Measurements from ENCODE around the gene NGF. TPM values are rescaled to one million over a fixed set of nuclear protein-coding genes. Genes with fewer than 3 reads are reported as not detected.

NGF gene
- total and polyA plus RNA-seq, 2 experiments from 2014 or later, result 0.37 to 2.6 TPM

DNA sequence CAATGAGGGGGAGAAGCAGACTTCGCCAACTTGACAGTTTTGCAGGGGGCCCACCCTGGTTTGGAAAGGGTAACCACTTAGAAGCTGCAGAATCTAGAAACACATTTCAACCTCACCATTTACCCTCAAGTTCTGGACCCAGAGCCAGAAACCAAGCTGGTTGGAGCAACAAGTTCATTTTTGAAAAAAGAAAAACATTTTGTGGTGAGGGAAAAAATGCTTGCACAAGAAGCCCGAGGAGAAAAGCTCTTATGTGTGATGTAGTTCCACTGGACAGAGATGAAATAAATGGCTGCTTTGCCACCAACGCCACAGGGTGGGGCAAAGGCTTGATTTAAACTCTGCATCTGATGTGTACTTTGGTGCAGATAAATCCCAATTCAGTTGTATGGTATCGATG is 10.6 kb upstream of the NGF start:
- H3K4me2 ChIP-seq, result no peak overlapping the region
- no peak overlapping the region for H3K4me3 ChIP-seq
- no peaks in the 10 kb centered on the region for H4K20me1 ChIP-seq (ENCODE audit: insufficient read depth, poor library complexity, severe bottlenecking)
- H3K9me2 ChIP-seq (replicated peaks; ENCODE audit: insufficient read depth), result no peaks in the 10 kb centered on the region
- 91% methylated on average over 4 of the region's 4 CpGs for WGBS (ENCODE audit: low lambda C conversion rate, missing lambda C conversion rate)
- H3K36me3 ChIP-seq (replicated peaks; ENCODE audit: insufficient read depth, low read depth), result no peaks in the 10 kb centered on the region
- H3K4me1 ChIP-seq (ENCODE audit: insufficient read depth), result no peaks in the 10 kb centered on the region
- no peak overlapping the region for H2AFZ ChIP-seq
- no peaks in the 10 kb centered on the region for H3K27me3 ChIP-seq
- TF ChIP-seq, protein P1, sequence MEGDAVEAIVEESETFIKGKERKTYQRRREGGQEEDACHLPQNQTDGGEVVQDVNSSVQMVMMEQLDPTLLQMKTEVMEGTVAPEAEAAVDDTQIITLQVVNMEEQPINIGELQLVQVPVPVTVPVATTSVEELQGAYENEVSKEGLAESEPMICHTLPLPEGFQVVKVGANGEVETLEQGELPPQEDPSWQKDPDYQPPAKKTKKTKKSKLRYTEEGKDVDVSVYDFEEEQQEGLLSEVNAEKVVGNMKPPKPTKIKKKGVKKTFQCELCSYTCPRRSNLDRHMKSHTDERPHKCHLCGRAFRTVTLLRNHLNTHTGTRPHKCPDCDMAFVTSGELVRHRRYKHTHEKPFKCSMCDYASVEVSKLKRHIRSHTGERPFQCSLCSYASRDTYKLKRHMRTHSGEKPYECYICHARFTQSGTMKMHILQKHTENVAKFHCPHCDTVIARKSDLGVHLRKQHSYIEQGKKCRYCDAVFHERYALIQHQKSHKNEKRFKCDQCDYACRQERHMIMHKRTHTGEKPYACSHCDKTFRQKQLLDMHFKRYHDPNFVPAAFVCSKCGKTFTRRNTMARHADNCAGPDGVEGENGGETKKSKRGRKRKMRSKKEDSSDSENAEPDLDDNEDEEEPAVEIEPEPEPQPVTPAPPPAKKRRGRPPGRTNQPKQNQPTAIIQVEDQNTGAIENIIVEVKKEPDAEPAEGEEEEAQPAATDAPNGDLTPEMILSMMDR (IDR thresholded peaks at IDR 0.05; ENCODE audit: poor library complexity), result no peak
- no peak for DNase-seq (ENCODE audit: low spot score)
- no peak overlapping the region for H3K27ac ChIP-seq
- no peaks in the 10 kb centered on the region for H3K79me2 ChIP-seq
- H3K9me3 ChIP-seq (ENCODE audit: low read depth), result no peaks in the 10 kb centered on the region

DNA sequence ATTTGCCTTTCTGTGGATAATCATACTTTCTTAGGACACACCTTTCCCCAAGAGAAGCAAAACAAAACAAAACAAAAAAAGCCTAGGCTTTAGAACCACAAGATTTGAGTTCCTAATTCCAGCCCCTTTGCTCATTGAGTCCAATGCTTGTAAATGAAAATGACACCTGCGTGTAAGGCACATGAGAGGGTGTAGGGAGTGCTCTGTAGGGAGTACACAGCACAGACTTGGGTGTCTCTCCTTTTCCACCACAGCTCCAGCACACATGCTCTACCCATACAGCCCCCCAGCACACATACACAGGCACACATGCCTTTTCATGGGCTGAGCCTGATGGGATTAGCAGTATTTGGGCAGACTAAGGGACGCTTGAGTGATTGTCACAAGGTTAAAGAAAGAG is 9.2 kb upstream of the NGF start:
- Histone ChIP-seq H3K9me3 (ENCODE audit: low read depth) (no peaks in the 10 kb centered on the region), H3K4me2 (no peak overlapping the region), H2AFZ (no peak overlapping the region), H3K4me1 (ENCODE audit: insufficient read depth) (no peaks in the 10 kb centered on the region), H4K20me1 (ENCODE audit: insufficient read depth, poor library complexity, severe bottlenecking) (no peaks in the 10 kb centered on the region), H3K79me2 (no peaks in the 10 kb centered on the region), H3K27me3 (no peaks in the 10 kb centered on the region), H3K27ac (no peak overlapping the region), H3K36me3 (replicated peaks; ENCODE audit: insufficient read depth, low read depth) (no peaks in the 10 kb centered on the region), H3K9me2 (replicated peaks; ENCODE audit: insufficient read depth) (no peaks in the 10 kb centered on the region), H3K4me3 (no peak overlapping the region)
- DNase-seq (ENCODE audit: low spot score), result no peak
- TF ChIP-seq EZH2phosphoT487 (IDR thresholded peaks at IDR 0.05; ENCODE audit: low read depth, severe bottlenecking, unreplicated experiment), result no peak
- 78% methylated on average over 2 of the region's 2 CpGs for WGBS (ENCODE audit: low lambda C conversion rate, missing lambda C conversion rate)

DNA sequence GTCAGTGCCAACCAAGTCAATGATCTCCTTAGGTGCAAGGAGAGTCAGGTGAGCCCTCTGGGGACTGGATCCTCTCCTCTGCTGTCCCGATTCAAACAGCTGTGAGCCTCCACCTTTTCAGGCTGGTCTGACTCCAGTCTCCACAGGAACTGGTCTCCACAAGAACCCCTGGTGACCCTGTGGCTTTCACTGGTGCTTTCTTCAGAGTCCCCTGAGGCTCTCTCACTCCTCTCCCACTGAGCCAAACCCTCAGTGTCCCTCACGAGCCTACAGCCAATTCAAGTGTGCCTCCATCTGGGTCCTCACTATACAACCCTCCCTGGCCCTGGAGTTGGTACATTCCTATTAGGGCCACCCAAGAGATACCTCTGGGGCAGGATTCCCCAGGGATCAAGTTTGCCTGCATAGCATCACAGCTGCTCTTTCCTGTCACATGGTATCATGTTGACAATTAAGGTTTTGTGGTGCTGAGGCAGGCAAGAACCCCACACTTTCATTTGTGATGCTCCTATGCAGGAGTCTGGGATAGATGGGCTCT is 5.2 kb upstream of the NGF start:
- TF ChIP-seq EZH2 (IDR thresholded peaks at IDR 0.05; ENCODE audit: borderline replicate concordance), result no peak
- TF ChIP-seq, protein P1 (IDR thresholded peaks at IDR 0.05; ENCODE audit: poor library complexity), result no peak
- TF ChIP-seq EZH2phosphoT487 (IDR thresholded peaks at IDR 0.05; ENCODE audit: low read depth, severe bottlenecking, unreplicated experiment), result no peak
- no peak overlapping the region for H3K4me2 ChIP-seq
- no peak overlapping the region for H2AFZ ChIP-seq

DNA sequence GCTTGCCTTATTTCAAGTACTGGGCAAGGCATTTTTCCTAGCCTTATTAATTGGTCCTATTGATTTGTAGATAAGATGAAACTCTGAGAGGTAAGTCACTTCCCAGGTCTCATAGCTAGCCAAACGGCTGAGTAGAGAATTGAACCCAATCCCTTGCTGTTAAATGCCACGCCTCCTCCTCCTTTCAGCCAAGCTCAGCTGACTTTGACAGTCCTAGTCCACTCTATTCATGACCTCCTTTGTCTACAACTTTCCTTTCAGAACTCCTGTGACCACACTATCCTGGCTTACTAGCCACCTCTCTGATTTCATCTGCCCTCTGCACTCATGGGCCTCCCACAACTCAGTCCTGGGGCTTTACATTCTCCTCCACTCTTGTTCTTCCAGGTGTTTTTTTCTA is 3.9 kb upstream of the NGF start:
- Histone ChIP-seq H3K4me2 (no peak overlapping the region), H3K9me2 (replicated peaks; ENCODE audit: insufficient read depth) (no peaks in the 10 kb centered on the region), H3K36me3 (replicated peaks; ENCODE audit: insufficient read depth, low read depth) (no peaks in the 10 kb centered on the region), H3K27me3 (peaks cover 22% of the 10 kb centered on the region), H2AFZ (no peak overlapping the region), H4K20me1 (ENCODE audit: insufficient read depth, poor library complexity, severe bottlenecking) (no peaks in the 10 kb centered on the region), H3K4me1 (ENCODE audit: insufficient read depth) (peaks cover 20% of the 10 kb centered on the region), H3K27ac (no peak overlapping the region), H3K9me3 (ENCODE audit: low read depth) (no peaks in the 10 kb centered on the region), H3K4me3 (no peak overlapping the region), H3K79me2 (no peaks in the 10 kb centered on the region)
- TF ChIP-seq EZH2phosphoT487 (IDR thresholded peaks at IDR 0.05; ENCODE audit: low read depth, severe bottlenecking, unreplicated experiment), result no peak
- TF ChIP-seq, protein P1 (IDR thresholded peaks at IDR 0.05; ENCODE audit: poor library complexity), result no peak
- no peak for TF ChIP-seq EZH2 (IDR thresholded peaks at IDR 0.05; ENCODE audit: borderline replicate concordance)
- WGBS (ENCODE audit: low lambda C conversion rate, missing lambda C conversion rate), result 76% methylated on average over 2 of the region's 2 CpGs
- no peak for DNase-seq (ENCODE audit: low spot score)

More for the DNA sequence above, 5.2 kb upstream of the NGF start:
- Histone ChIP-seq H3K27ac (no peak overlapping the region), H3K9me2 (replicated peaks; ENCODE audit: insufficient read depth) (no peaks in the 10 kb centered on the region), H3K4me1 (ENCODE audit: insufficient read depth) (peaks cover 9% of the 10 kb centered on the region), H3K4me3 (no peak overlapping the region), H3K9me3 (ENCODE audit: low read depth) (no peaks in the 10 kb centered on the region), H3K36me3 (replicated peaks; ENCODE audit: insufficient read depth, low read depth) (no peaks in the 10 kb centered on the region), H3K27me3 (peaks cover 16% of the 10 kb centered on the region), H4K20me1 (ENCODE audit: insufficient read depth, poor library complexity, severe bottlenecking) (no peaks in the 10 kb centered on the region), H3K79me2 (no peaks in the 10 kb centered on the region)
- 67% methylated on average over 2 of the region's 2 CpGs for WGBS (ENCODE audit: low lambda C conversion rate, missing lambda C conversion rate)
- DNase-seq (ENCODE audit: low spot score), result no peak
